Measurements from ENCODE around the gene PTH1R.
"Not testable (repeated sequence)": the region's sequence is repeated elsewhere in the genome, so short reads cannot be mapped to it uniquely, and the experiment has no call there.

Gene PTH1R

DNA sequence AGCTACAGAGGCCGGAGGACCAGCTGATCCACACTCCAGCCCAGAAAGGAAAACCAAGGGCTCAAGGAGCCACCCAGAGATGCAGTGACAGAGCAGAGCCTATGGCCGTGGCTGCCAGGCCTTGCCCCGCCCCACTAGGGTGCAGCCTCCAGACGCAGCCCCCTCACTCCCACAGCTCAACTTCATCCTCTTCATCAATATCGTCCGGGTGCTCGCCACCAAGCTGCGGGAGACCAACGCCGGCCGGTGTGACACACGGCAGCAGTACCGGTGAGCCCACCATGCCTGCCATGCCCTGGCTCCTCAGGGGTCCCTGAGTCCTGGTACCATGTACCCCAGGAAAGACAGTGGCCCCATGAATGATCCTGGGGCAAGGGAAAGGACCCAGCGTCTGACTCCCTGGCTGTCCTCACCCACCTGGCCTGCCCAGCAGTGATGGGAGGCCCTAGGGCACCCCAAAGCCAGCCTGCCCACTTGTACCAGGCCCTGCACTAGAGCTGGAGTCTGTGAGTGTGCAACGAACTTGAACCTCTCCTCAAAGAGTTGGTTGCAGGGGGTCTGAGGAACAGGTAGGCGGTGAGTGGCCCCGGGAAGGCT is 24.2 kb downstream of the PTH1R start:
- FAIRE-seq, result no peak

DNA sequence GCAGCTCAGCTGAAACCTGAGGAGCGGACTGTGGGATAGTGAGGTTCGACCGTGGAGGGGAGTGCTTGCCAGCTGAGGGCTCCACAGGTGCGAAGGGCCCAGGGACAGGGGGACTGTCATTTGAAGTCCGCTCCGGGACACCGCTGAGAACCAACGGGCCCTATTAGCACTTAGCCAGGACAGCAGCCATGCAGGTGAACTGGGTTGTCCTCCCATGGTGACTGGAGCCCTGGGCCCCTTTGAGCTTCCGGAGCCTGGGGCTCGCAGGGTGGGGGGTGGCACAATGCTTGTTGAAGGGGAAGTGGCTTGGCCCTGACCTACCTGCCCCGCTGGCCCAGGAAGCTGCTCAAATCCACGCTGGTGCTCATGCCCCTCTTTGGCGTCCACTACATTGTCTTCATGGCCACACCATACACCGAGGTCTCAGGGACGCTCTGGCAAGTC is 24.7 kb downstream of the PTH1R start:
- FAIRE-seq, result no peak

DNA sequence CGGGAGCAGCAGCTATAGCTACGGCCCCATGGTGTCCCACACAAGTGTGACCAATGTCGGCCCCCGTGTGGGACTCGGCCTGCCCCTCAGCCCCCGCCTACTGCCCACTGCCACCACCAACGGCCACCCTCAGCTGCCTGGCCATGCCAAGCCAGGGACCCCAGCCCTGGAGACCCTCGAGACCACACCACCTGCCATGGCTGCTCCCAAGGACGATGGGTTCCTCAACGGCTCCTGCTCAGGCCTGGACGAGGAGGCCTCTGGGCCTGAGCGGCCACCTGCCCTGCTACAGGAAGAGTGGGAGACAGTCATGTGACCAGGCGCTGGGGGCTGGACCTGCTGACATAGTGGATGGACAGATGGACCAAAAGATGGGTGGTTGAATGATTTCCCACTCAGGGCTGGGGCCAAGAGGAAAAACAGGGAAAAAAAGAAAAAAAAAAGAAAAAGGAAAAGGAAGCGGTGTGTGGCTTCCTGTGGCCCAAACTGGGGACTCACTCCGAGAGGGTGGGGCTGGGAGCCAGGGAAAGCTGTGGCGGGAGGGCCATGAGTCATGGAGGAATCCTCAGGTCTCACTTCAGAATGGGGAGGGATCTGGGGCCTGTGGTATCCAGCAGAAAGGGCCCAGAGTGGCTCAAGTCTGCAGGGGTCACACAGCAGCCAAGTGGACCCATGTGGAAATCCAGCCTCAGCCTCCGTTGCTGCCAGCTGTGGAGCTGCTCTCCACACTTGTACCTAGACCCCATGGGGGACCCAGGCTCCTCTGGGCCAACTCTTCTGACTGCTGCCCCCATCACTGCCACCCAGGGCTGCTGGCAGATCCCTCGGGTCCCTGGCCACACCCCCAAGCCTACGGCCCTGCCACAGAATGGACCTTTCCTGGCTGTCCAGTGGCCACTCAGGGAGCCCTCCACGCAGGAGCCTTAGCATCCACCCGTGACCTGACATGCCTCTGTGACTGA is 26.1 kb downstream of the PTH1R start:
- FAIRE-seq, result no peak

DNA sequence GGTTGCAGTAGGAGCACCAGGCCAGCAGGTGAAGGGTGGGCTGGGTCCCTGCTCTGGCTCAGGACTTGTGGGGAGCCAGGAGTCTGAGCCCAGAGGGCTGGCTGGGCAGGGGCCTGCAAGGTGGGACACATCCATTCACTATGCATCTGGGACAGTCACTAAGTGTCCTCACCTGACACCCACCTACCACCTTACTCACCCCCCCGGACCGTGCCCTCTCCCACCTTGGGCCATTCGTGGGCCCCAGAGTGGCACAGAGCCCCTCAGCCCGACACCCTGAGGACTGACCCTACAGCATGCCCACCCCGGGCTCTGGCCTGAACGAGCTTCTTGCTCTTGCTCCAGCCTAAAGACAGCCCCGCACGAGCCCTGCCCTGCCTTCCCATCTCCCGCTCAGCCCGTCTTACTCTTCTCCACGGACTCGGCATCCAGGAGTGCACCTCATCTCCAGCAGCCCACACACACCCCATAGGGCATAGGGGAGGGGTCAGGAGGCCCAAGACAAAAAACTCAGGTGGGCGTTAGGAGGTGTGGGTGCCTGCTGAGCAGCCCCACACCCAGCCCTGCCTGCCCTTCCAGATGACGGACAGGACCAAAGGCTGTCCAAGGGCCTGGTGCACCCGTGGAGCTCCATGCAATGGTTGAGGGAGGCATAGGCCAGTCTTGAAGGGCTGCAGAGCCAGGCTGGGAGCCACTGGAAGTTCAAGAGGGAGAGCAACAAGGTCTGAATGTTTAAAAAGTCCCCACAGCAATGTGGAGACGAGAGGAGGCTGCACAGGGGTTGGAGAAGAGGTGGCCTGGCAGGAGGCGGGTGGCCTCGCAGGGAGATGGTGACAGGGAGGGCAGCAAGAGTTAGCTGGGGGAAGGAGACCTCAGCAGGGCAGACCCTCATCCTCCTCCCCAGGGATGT is 27.0 kb downstream of the PTH1R start:
- no peak for FAIRE-seq

DNA sequence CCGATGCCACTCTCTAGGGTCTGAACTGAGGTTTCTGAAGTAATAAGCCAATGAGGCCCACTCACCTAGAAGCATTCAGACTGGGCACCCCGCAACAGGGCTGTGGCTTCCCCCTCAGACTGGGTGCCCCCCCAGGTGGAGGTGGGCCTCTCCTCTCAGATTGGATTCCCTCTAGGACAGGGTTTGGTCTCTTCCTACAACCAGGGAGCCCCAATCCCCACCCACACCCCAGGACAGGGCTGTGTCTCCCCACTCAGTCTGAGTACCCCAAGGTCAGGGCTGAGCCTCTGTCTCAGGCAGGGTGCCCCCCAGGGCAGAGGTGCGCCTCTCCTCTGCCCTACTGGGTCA is 27.7 kb downstream of the PTH1R start:
- no peak for FAIRE-seq

DNA sequence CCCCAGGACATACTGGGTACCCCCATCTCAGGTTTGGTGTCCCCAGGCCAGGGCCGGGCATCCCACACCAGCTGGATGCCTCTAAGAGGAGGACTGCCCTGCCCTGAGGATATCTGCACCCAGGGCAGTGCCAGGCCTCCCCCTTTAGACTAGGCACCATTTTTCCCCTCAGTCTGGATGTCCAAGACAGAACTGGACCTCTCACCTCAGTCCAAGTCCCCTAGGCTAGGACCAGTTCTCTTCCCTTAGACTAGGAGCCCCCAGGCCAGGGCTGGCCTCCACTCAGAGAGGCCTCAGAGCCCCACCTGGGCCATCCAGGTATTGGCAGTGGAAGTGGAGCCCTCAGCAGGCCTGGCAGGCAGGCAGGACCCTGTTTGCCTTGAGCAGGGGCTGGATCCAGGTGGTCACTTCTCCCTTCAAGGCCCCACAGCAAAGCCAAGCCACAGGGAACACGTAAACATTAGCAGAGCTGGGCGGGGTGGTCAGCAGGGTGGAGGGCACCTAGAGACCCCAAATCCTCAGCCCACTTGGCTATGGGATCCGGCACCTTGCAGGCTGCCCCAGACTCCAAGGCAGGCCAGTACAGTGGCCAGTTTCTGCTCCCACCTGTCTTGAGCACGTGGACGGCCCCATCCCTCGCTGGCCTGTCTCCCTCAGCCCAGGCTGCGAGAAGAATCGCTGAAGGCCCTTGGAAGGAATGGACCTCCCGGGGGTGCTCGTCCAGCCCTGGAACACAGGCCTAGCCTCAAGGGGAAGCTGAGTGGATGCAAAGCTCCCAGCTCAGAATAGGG is 28.3 kb downstream of the PTH1R start:
- FAIRE-seq, result no peak

DNA sequence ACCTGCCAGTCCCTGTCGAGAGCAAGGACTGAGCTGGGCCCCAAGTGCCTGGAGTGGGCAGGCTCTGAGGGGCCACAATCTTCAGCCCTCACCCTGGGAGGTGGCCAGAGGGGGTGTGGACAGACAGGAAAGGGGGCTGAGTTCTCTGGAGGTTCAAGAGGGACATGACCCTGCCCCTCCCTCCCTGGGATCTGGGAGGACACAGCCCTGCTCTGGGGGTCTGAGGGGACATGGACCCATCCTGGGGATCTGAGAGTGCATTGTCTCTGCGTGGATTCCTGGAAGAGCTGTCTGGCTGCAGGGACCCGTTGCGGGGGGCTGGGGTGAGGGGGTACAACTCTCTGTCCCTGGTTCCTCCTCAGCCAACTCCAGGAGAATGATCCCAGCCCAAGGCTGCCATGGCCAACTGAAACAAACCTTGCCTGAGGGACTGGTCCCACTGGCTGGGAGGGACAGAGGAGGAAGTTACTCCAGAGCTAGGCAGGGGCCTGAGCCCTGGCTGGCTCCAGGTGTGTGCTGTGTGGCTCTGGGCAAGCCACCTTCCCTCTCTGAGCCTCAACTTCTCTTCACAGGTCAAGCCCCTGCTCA is 29.0 kb downstream of the PTH1R start:
- no peak for FAIRE-seq

DNA sequence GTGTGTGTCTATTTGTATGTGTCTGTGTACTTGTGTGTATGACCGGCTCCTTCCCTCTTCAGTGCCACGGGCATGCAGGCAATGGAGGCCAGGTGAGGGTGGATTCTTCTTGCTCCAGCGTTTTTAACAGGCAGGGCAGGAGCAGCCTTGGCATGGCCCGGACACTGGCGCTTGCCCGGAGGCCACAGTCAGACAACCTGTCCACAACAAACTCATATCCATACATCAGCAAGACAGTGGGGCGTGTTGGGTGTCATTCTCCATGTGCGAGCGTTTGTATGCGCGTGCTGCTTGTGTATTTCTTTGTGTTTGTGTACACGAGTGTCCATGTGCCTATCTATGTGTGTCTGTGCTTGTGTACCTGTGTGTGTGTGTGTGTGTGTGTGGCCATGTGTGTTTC is 29.8 kb downstream of the PTH1R start:
- no peak for FAIRE-seq

DNA sequence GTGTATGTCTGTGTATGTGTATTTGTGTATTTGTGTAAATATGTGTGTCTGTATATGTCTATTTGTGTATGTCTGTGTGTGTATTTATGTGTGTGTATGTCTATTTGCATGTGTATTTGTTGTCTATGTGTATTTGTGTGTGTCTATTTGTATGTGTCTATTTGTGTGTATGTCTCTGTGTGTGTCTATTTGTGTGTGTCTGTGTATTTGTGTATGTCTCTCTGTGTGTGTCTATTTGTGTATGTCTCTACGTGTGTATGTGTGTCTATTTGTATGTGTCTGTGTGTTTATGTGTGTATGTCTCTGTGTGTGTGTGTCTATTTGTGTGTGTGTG is 30.4 kb downstream of the PTH1R start:
- FAIRE-seq, result no peak

DNA sequence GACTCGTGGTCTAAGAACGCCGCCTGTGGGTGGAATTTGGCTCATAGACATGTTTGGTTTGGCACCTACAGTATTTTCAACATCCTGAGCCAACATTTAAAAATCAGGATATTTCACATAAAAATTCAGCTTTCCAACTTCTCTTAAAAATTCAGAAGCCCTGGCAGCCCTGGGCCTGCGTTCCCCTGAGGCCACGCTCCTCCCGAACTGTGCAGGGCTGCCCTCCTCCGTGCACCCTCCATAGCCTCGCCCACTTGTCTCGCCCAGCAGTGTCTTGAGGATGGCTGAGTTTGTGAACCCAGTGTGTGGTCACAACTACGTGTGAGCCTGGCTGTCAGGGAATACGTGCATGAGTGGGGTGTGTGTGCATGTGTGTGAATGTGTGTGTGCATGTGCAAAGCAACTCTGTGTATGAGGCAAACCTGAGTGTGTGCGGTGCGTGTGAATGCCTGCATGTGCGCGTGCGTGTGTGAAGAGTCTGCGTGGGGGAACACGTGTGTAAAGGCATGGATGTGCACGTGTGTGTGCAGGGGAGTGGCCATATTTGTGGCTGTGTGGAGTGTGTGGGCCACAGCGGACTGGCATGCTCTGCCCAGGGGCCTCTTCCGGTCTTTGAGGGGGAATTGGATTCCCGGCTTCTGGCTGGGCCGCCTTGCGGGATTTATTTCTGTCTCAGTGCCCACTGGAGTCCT is 30.9 kb downstream of the PTH1R start:
- FAIRE-seq, result no peak

DNA sequence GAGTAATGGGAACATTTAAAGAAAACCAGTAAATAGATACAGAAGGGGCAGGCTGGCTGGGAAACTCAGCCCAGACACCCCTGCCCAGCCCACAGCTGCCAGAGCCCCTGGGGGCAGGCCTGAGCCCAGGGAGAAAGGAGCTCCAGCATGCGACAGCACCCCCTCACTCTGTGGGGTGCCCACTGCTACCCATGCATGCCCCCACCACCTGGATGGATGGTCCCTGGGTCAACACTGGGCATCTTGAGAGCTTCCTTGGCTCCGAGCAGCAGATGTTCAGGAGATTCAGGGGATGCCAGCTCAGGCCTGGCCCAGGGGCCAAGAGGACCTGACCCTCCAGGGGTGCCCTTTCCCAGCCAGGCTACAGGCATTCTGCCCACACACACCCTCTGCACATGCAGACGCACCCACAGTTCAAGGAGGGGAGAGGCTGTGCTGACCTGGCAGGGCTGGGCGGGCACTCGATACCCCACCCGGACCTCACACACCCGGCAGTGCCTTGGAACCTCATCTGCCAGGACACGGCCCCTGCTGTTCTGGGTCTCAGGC is 31.5 kb downstream of the PTH1R start:
- FAIRE-seq, result no peak

DNA sequence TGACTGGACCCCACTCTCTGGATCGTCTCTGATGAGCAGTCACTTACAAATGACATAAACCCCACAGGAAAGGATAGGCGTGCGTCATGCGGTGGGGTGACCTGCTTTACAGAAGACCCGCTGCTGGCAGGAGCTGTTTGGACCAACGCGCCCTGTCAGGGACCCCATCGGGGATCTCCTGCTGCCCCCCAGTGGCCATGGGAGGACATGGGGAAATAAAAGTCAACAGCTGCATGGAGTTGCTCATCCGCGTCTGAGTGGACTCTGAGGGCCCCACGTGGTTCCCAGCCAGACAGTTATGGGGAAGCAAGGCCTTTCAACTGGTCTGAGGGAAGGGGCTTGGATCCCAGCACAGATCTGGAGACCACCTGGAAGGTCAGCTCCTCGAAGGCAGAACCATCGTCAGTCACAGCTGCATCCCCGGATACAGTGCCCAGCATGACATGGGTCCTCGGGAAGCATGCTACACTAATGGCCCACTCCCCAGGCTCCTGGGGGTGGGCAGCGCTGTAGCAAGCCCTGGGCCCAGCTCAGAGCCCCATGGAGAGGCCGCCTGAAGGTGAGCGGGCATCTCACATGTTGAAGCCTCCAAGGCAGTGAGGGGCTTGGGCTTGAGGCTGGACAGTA is 32.1 kb downstream of the PTH1R start:
- FAIRE-seq, result no peak

DNA sequence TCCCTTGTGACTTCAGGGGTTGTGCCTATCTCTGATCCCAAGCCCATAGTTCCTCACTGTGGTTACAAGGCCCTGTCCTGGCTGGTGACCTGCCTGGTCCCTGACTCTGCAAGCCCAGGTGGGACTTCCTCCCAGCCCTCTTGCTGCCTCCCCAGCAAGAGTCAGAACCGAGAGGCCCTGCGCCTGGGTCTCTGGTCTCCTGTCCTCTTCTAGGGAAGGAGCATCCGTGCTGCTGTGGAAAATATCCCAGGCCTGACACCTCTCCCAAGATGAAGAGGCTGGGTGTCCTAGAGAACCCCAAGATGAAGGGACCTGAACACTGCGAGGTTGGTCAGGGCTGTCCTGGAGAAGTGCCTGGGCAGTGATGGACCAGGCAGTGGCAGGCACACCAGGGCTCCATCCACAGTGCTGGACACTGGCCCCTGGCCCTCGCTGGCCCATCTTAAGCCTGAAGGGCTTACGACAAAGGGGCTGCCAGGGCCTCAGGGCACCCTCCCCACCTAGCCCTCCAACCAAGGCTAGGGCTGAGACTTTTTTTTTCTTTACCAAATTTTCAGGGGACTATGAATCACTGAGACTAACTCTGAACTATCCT is 32.7 kb downstream of the PTH1R start:
- no peak for FAIRE-seq

DNA sequence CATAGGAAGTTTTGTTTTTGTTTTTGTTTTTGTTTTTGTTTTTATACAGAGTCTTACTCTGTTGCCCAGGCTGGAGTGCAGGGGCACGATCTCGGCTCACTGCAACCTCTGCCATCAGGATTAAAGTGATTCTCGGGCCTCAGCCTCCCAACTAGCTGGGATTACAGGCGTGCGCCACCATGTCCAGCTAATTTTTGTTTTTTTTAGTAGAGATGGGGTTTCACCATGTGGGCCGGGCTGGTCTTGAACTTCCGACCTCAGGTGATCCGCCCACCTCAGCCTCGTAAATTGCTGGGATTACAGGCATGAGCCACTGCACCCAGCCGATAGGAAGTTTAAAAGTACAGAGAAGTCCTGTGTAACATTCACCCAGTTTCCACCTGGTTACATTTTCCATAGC is 33.4 kb downstream of the PTH1R start:
- FAIRE-seq, result not testable (repeated sequence)

DNA sequence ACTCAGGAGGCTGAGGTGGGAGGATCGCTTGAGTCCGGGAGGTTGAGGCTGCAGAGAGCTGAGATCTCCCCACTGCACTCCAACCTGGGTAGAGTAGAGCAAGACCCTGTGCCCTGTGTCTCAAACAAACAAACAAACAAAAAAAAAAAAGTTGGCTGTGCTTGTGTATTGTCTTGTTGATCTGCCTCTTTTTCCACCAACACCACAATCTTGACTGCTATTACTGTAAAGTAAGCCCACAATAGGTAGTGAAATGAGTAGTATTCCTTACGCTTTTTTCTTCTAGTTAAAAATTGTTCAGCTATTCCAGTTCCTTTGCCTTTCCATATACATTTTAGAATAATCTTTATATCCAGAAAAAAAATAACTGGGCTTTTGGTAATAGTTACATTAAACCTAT is 35.5 kb downstream of the PTH1R start:
- no peak for FAIRE-seq

DNA sequence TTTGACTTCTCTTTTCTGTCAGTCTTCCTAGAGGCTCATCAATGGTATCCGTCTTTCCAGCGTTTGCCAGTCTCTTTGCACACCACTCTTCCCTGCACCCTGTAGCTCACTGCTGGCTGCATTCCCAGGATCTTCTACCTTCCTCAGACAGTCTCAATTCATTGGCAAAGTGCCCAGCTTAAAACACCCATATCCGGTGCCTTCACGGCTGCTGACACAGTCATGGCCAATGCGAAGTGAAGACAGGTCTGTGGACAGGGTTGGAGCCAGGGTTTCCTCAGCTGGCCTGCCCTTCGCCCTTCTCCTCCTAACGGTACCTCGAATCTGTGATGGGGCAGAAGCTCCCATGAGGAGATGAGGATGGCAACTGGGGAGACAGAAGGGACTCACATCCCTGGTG is 36.1 kb downstream of the PTH1R start:
- no peak for FAIRE-seq

DNA sequence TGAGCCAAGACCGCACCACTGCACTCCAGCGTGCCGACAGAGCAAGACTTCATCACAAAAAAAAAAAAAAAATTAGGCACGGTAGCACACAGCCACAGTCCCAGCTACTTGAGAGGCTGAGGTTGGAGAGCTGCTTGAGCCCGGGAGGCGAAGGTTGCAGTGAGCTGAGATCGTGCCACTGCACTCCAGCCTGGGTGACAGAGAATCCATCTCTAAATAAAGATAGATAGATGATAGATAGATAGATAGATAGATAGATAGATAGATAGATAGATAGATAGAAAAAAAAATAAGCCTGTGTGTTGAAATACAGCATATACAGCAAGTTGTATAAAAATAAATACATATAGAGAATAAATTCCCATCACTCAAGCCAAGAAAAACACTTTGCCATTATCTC is 37.3 kb downstream of the PTH1R start:
- FAIRE-seq, result no peak

DNA sequence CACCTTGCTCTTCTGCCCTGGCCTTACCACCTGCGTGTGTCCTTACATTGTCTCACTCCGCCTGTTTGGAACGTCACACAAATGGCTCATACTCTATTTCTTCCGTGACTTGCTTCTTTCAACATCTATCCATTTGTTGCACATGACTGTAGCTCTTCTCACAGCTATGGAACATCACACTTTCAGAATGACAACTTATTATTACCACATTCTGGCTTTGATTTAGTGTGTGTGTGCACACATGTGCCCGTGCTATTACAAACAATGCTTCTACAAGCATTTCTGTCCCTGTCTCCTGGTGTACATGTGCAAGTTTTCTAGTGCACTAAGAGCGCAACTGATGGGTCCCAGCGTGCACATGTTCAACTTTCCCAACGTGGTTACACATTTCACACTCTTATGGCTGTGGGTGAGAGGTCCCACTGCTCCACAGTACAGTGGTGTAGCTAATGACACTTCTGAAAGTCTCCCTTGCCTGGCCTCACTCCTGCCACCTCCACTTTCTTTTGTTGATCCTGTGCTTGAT is 37.8 kb downstream of the PTH1R start:
- FAIRE-seq, result no peak

DNA sequence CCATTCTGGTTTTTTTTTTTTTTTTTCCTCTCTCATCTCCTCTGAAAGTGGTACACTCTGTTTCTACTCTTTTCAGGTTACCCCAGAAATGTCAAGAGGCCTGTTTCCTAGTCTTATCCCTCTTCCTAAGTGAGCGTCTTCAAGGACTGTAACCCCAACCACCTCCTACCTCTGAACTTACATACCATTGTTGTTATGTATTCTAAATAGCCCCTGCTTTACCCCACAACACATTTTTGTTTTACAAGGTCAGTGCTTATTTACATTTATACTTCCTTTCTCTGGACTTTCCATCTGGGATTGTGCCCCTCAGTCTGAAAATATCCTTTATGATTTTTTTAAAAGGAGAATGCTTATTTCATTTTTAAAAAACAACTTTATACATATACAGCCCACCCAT is 38.8 kb downstream of the PTH1R start:
- no peak for FAIRE-seq

DNA sequence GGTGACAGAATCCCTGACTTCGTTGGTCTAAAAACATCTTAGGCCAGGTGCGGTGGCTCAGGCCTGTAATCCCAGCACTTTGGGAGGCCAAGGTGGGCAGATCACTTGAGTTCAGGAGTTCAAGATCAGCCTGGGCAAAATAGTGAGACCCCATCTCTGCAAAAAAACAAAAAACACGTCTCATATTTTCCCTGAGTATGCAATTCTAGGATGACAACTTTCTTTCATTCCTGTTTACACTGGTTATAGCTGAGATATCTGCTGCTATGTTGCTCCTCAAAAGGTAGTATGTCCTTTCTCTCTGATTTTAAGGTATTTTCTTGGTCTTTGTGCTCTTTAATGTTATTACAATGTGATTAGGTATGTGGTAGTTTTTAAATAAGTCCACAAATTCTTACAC is 39.3 kb downstream of the PTH1R start:
- FAIRE-seq, result no peak

Data from colon (tissue), 2 donors.